Loucy (cell line): ENCODE data around the gene PRLR.

Experiments
- H2AFZ ChIP-seq: fragments of 200-600 bp; sonication (generic); 2 replicates; pipeline ENCODE4 v1.6.0; 2016; ENCODE audit warnings: antibody characterized with exemption, mild to moderate bottlenecking, low read length, moderate library complexity
- H3F3A ChIP-seq: fragments of 200-600 bp; 2 replicates; pipeline ENCODE4 v1.6.0; 2016; ENCODE audit warnings: antibody characterized with exemption, low read depth, mild to moderate bottlenecking
- H3K27me3 ChIP-seq: fragments of 200-600 bp; sonication (generic); 2 replicates; pipeline ENCODE4 v1.6.1; 2014; ENCODE audit warnings: low read length, mild to moderate bottlenecking; ENCODE audit not compliant: insufficient read depth, poor library complexity, severe bottlenecking
- H3K36me3 ChIP-seq: fragments of 200-600 bp; sonication (generic); 2 replicates; pipeline ENCODE4 v1.6.1; 2016; ENCODE audit warnings: low read length; ENCODE audit not compliant: insufficient read depth
- H3K4me1 ChIP-seq: fragments of 200-600 bp; sonication (generic); 2 replicates; pipeline ENCODE4 v1.5.1; 2014; ENCODE audit warnings: low read length, mild to moderate bottlenecking; ENCODE audit not compliant: insufficient read depth, poor library complexity, severe bottlenecking
- H3K4me2 ChIP-seq: fragments of 200-600 bp; sonication (generic); 2 replicates; pipeline ENCODE4 v1.6.0; 2014; ENCODE audit warnings: antibody characterized with exemption, low read length, low read depth, mild to moderate bottlenecking; ENCODE audit not compliant: poor library complexity, severe bottlenecking
- H3K4me3 ChIP-seq: fragments of 200-600 bp; sonication (generic); 2 replicates; pipeline ENCODE4 v1.5.1; 2014; ENCODE audit warnings: low read length, mild to moderate bottlenecking, mixed read lengths; ENCODE audit not compliant: poor library complexity, severe bottlenecking
- H3K79me2 ChIP-seq: fragments of 200-600 bp; sonication (generic); 2 replicates; pipeline ENCODE4 v1.6.1; 2014; ENCODE audit warnings: low read length; ENCODE audit not compliant: insufficient read depth
- H3K9ac ChIP-seq: fragments of 200-600 bp; sonication (generic); 2 replicates; pipeline ENCODE4 v1.6.0; 2014; ENCODE audit warnings: mild to moderate bottlenecking, low read depth, low read length, moderate library complexity; ENCODE audit not compliant: poor library complexity, severe bottlenecking
- H3K9me2 ChIP-seq: fragments of 200-600 bp; sonication (generic); replicated peaks from 2 replicates; pipeline ENCODE4 v1.6.1; 2016; ENCODE audit warnings: low read depth, low read length, mixed read lengths
- H3K9me3 ChIP-seq: fragments of 200-600 bp; sonication (generic); 2 replicates; pipeline ENCODE4 v1.6.1; 2014; ENCODE audit warnings: mild to moderate bottlenecking, antibody characterized with exemption, low read length, low read depth; ENCODE audit not compliant: insufficient read depth
- H4K20me1 ChIP-seq: fragments of 200-600 bp; sonication (generic); 2 replicates; pipeline ENCODE4 v1.6.0; 2014; ENCODE audit warnings: antibody characterized with exemption, low read length, mild to moderate bottlenecking; ENCODE audit not compliant: insufficient read depth, poor library complexity, severe bottlenecking
- EZH2phosphoT487 ChIP-seq: fragments of 200-600 bp; IDR thresholded peaks from 2 replicates; pipeline ENCODE4 v1.6.1; 2018; ENCODE audit warnings: antibody characterized with exemption, mild to moderate bottlenecking, moderate library complexity, borderline replicate concordance
- TF ChIP-seq, protein P1 (sequence below): fragments of 200-600 bp; sonication (generic); conservative IDR thresholded peaks from 2 replicates; pipeline ENCODE4 v1.5.1; 2014; ENCODE audit warnings: mild to moderate bottlenecking, antibody characterized with exemption, low read length

PRLR gene

DNA sequence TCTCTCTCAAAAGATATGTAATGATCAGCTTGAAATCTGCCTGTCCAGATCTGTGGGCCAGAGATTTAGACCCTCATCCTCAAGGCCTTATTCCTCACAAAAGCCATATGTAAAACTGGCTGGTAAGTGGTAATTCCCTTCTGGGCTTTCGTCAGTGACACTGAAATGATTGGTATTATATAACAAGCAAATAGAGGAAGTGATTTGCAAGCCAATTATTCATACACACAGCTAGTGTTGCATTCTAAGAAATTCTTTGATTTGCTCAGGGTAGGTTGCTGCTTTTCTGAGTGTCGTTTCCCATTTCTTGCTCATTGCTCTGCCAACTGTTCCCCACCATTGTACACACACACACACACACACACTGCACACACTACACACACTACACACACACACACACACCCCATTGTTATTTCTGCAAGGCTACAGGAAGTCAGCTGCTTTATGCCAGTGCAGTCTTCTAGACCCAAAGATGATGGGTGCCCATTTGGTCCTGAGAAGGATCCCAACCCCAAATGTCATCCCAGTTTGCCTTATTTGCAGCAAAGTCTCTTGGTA is 76.8 kb downstream of the PRLR start:
- Histone ChIP-seq H3K9ac (no peak overlapping the region), H3K9me3 (no peaks in the 10 kb centered on the region), H3K4me1 (peaks cover 24% of the 10 kb centered on the region), H4K20me1 (no peaks in the 10 kb centered on the region), H3K27me3 (no peaks in the 10 kb centered on the region), H2AFZ (no peak overlapping the region), H3K36me3 (no peaks in the 10 kb centered on the region), H3K4me2 (no peak overlapping the region), H3K4me3 (no peak overlapping the region), H3K79me2 (no peaks in the 10 kb centered on the region), H3F3A (no peaks in the 10 kb centered on the region), H3K9me2 (no peaks in the 10 kb centered on the region)
- no peak for TF ChIP-seq EZH2phosphoT487
- TF ChIP-seq, protein P1, sequence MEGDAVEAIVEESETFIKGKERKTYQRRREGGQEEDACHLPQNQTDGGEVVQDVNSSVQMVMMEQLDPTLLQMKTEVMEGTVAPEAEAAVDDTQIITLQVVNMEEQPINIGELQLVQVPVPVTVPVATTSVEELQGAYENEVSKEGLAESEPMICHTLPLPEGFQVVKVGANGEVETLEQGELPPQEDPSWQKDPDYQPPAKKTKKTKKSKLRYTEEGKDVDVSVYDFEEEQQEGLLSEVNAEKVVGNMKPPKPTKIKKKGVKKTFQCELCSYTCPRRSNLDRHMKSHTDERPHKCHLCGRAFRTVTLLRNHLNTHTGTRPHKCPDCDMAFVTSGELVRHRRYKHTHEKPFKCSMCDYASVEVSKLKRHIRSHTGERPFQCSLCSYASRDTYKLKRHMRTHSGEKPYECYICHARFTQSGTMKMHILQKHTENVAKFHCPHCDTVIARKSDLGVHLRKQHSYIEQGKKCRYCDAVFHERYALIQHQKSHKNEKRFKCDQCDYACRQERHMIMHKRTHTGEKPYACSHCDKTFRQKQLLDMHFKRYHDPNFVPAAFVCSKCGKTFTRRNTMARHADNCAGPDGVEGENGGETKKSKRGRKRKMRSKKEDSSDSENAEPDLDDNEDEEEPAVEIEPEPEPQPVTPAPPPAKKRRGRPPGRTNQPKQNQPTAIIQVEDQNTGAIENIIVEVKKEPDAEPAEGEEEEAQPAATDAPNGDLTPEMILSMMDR = no peak

DNA sequence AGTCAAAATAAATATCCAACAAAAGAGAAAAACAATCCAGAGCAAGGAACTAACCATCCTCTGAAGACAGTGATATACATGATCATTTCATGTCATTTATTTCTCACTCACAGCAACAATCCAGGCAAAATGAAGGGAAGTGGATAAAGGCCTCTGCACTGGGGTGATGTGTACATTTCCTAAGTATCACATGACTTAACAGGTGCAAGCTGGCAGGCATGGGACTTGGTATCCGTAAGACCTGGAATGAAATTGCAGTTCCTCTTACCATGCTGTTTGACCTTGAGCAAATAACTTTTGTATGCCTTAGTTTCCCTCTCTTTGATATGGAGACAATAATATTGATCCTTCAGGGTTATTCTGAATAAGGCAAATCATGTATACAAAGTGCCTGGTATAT is 77.6 kb downstream of the PRLR start:
- TF ChIP-seq, protein P1 = no peak
- no peak for TF ChIP-seq EZH2phosphoT487
- Histone ChIP-seq H3K36me3 (no peaks in the 10 kb centered on the region), H3K4me2 (no peak overlapping the region), H3F3A (no peaks in the 10 kb centered on the region), H3K9me2 (no peaks in the 10 kb centered on the region), H3K4me3 (no peak overlapping the region), H2AFZ (no peak overlapping the region), H4K20me1 (no peaks in the 10 kb centered on the region), H3K9me3 (no peaks in the 10 kb centered on the region), H3K9ac (no peak overlapping the region), H3K27me3 (no peaks in the 10 kb centered on the region), H3K79me2 (no peaks in the 10 kb centered on the region), H3K4me1 (peaks cover 17% of the 10 kb centered on the region)

DNA sequence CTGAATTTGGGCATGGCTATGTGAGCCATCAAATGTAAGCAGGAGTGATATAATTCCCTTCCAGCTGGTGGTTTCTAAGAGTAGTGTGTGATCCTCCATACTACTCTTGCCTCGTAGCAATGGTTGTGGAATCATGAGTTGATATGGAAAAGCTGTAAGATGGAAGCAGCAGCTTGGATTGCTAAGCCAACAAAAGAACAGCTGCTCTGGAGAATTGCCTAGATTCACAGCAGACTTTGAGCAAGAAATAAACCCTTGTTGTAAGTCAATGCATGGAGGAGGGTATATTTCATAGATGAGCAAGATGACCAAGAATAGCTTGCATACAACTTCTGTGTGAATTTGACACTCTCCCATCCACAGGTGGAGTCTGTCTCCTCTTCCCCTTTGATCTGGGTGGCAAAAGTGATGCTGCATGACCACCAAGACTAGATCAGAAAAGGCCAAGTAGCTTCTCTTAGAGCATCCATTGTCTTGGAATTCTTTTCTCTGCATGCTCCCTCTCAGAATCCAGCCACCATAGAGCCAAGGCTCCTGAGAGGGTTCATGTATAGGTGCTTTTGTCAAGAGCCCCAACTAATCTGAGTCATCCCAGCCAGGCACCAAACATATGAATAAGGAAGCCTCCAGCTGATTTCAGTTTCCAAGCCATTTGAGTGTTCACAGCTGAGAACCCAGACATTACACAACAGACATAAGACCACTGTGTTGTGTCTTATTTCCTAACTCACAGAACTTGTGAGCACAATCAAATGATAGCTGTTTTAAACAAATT is 79.0 kb downstream of the PRLR start:
- no peaks in the 10 kb centered on the region for H3K9me2 ChIP-seq

More for the DNA sequence above, 79.0 kb downstream of the PRLR start:
- H3K4me2 ChIP-seq = no peak overlapping the region
- no peaks in the 10 kb centered on the region for H3F3A ChIP-seq
- H4K20me1 ChIP-seq = no peaks in the 10 kb centered on the region
- no peak overlapping the region for H3K4me3 ChIP-seq
- H3K9ac ChIP-seq = no peak overlapping the region
- H3K9me3 ChIP-seq = no peaks in the 10 kb centered on the region
- no peaks in the 10 kb centered on the region for H3K36me3 ChIP-seq
- TF ChIP-seq, protein P1 = no peak
- TF ChIP-seq EZH2phosphoT487 = no peak
- no peaks in the 10 kb centered on the region for H3K27me3 ChIP-seq
- H3K79me2 ChIP-seq = no peaks in the 10 kb centered on the region
- peaks cover 11% of the 10 kb centered on the region for H3K4me1 ChIP-seq
- H2AFZ ChIP-seq = no peak overlapping the region
